ENCODE measurements around the gene MMP25.
"Not testable (repeated sequence)": the region's sequence is repeated elsewhere in the genome, so short reads cannot be mapped to it uniquely, and the experiment has no call there.

MMP25 gene

GRCh38 chr16:3030222-3031212, 15.8 kb upstream of the MMP25 start:
- DNase-seq (ENCODE audit: low read depth) = no peak

GRCh38 chr16:3032624-3033023, 13.7 kb upstream of the MMP25 start:
- no peak for DNase-seq (ENCODE audit: low read depth)

GRCh38 chr16:3035289-3035971, 10.9 kb upstream of the MMP25 start:
- DNase-seq (ENCODE audit: low read depth) = no peak

GRCh38 chr16:3035972-3036725, 10.2 kb upstream of the MMP25 start:
- no peak for DNase-seq (ENCODE audit: low read depth)

- no peak for DNase-seq (ENCODE audit: low read depth)
These were observed 9.5 kb upstream of the MMP25 start, which contains the start of gene BICDL2 for GRCh38 chr16:3036726-3037315. Gene BICDL2, minus strand, starts transcription at chr16:3036944. Its CDS starts 1,448 bp downstream, at chr16:3035496.

GRCh38 chr16:3038256-3038655, 8.1 kb upstream of the MMP25 start:
- DNase-seq (ENCODE audit: low read depth) = no peak

- DNase-seq (ENCODE audit: low read depth) = no peak
These were observed 7.5 kb upstream of the MMP25 start for GRCh38 chr16:3038896-3039295.

- DNase-seq (ENCODE audit: low read depth) = no peak
These were observed 4.0 kb upstream of the MMP25 start for GRCh38 chr16:3042376-3042775.

GRCh38 chr16:3044708-3045107, 1.7 kb upstream of the MMP25 start:
- DNase-seq (ENCODE audit: low read depth) = no peak

GRCh38 chr16:3046641-3047386, 453 bp downstream of the MMP25 start:
- DNase-seq (ENCODE audit: low read depth) = no peak

GRCh38 chr16:3047387-3047720, 993 bp downstream of the MMP25 start:
- no peak for DNase-seq (ENCODE audit: low read depth)

GRCh38 chr16:3049921-3050481, 3.6 kb downstream of the MMP25 start:
- DNase-seq (ENCODE audit: low read depth) = no peak

- no peak for DNase-seq (ENCODE audit: low read depth)
These were observed 4.1 kb downstream of the MMP25 start for GRCh38 chr16:3050487-3050886.

GRCh38 chr16:3051009-3051408, 4.6 kb downstream of the MMP25 start:
- no peak for DNase-seq (ENCODE audit: low read depth)

GRCh38 chr16:3051494-3051893, 5.1 kb downstream of the MMP25 start:
- DNase-seq (ENCODE audit: low read depth) = no peak

GRCh38 chr16:3052571-3053329, 6.4 kb downstream of the MMP25 start:
- DNase-seq (ENCODE audit: low read depth) = not testable (repeated sequence)

- DNase-seq (ENCODE audit: low read depth) = not testable (repeated sequence)
These were observed 7.0 kb downstream of the MMP25 start for GRCh38 chr16:3053330-3053710.

GRCh38 chr16:3054965-3055733, 8.8 kb downstream of the MMP25 start:
- DNase-seq (ENCODE audit: low read depth) = no peak

GRCh38 chr16:3055734-3056115, 9.4 kb downstream of the MMP25 start:
- not testable (repeated sequence) for DNase-seq (ENCODE audit: low read depth)
